ENCODE results near the gene MARCOL.

- TF ChIP-seq POLR2AphosphoS5 (IDR thresholded peaks at IDR 0.05; ENCODE audit: low read depth, low read length) (no peak), CTCF (IDR thresholded peaks at IDR 0.05) (no peak), REST (IDR thresholded peaks at IDR 0.05; ENCODE audit: insufficient read depth in 1 of 2, low read depth in 2 of 2, low read length in 1 of 2) (no peak)
These were observed 8.5 kb upstream of the MARCOL start for GRCh38 chr5:148229840-148230239.

All from Panc1 (cell line).